ENCODE measurements around the gene MCUB. TPM values are rescaled to one million over a fixed set of nuclear protein-coding genes. Genes with fewer than 3 reads are reported as not detected.

MCUB gene
- total and polyA plus RNA-seq, 5 donors = 10.8 to 25.3 (median 14.8) TPM

GRCh38 chr4:109729718-109730618 is 169.9 kb downstream of the MCUB start, which contains the start of gene PLA2G12A:
TSS of gene PLA2G12A (minus strand) at chr4:109730070. CDS start at chr4:109729809, 261 bp downstream.
- H3K27ac ChIP-seq (ENCODE audit: low read length) = peak within 1 kb of the TSS; percentile 81
- DNase-seq = peak; percentile 64 to 89 (median 87)
- H3K27me3 ChIP-seq (ENCODE audit: control insufficient read depth, insufficient read depth) = no peaks in the 10 kb centered on the region
- no peaks in the 10 kb centered on the region for H3K4me1 ChIP-seq (ENCODE audit: control insufficient read depth, insufficient read depth, low read length)
- no peaks in the 10 kb centered on the region for H3K9me3 ChIP-seq (ENCODE audit: control insufficient read depth, low read length)
- peak within 1 kb of the TSS; percentile 68 for H3K4me3 ChIP-seq (ENCODE audit: low read length)
- WGBS = under 1% methylated on average over 83 of the region's 83 CpGs
- ATAC-seq = peak; percentile 96 to 97
- intact Hi-C loops (cut with DNase I) = no loop called here

- ATAC-seq (no peak), DNase-seq (peak in 1 of 3 donors; percentile 83)
- Histone ChIP-seq H3K27me3 (ENCODE audit: control insufficient read depth, insufficient read depth) (no peaks in the 10 kb centered on the region), H3K27ac (ENCODE audit: low read length) (peak overlapping the region; percentile 81), H3K4me1 (ENCODE audit: control insufficient read depth, insufficient read depth, low read length) (no peaks in the 10 kb centered on the region), H3K4me3 (ENCODE audit: low read length) (peak overlapping the region; percentile 68), H3K9me3 (ENCODE audit: control insufficient read depth, low read length) (no peaks in the 10 kb centered on the region)
- WGBS = 53% methylated on average over 21 of the region's 21 CpGs
- intact Hi-C loops (cut with DNase I) = no loop called here
These were observed 170.8 kb downstream of the MCUB start for GRCh38 chr4:109730619-109731545.

GRCh38 chr4:109733728-109734127 is 173.7 kb downstream of the MCUB start:
- no peak overlapping the region for H3K4me3 ChIP-seq (ENCODE audit: low read length)
- DNase-seq (peak in 1 of 3 donors; percentile 29), ATAC-seq (no peak)
- WGBS = 90% methylated on average over 5 of the region's 5 CpGs
- intact Hi-C loops (cut with DNase I) = no loop called here
- no peak overlapping the region for H3K27ac ChIP-seq (ENCODE audit: low read length)
- H3K9me3 ChIP-seq (ENCODE audit: control insufficient read depth, low read length) = no peaks in the 10 kb centered on the region
- H3K4me1 ChIP-seq (ENCODE audit: control insufficient read depth, insufficient read depth, low read length) = peaks cover 2% of the 10 kb centered on the region
- H3K27me3 ChIP-seq (ENCODE audit: control insufficient read depth, insufficient read depth) = no peaks in the 10 kb centered on the region

- H3K9me3 ChIP-seq (ENCODE audit: control insufficient read depth, low read length) = no peaks in the 10 kb centered on the region
- DNase-seq = no peak
- no peak for ATAC-seq
- H3K4me3 ChIP-seq (ENCODE audit: low read length) = no peak overlapping the region
- WGBS = 66% methylated on average over 7 of the region's 7 CpGs
- intact Hi-C loops (cut with DNase I) = no loop called here
- H3K27me3 ChIP-seq (ENCODE audit: control insufficient read depth, insufficient read depth) = no peaks in the 10 kb centered on the region
- peaks cover 2% of the 10 kb centered on the region for H3K4me1 ChIP-seq (ENCODE audit: control insufficient read depth, insufficient read depth, low read length)
- no peak overlapping the region for H3K27ac ChIP-seq (ENCODE audit: low read length)
These were observed 175.7 kb downstream of the MCUB start for GRCh38 chr4:109735566-109736365.

Other genes starting within 250 kb of the MCUB start
- gene SEC24B, start 126.4 kb upstream of the MCUB start, total RNA-seq = 10 to 100 TPM; 26.6 to 34.3 (median 28.2) TPM
- gene SEC24B, start 126.4 kb upstream of the MCUB start, polyA plus RNA-seq = 9.4 TPM
- gene CASP6, start 143.2 kb downstream of the MCUB start, total RNA-seq = 10 to 100 TPM in 1 of 4 donors, 1 to 10 TPM in 3; 6.5 to 13.4 (median 8.7) TPM
- 9.9 TPM for gene CASP6, start 143.2 kb downstream of the MCUB start, polyA plus RNA-seq
- 10 to 100 TPM; 57.1 to 85.0 (median 62.6) TPM for gene PLA2G12A, start 169.8 kb downstream of the MCUB start, total RNA-seq
- 50.1 TPM for gene PLA2G12A, start 169.8 kb downstream of the MCUB start, polyA plus RNA-seq
- gene CFI, start 241.8 kb downstream of the MCUB start, total RNA-seq = 10 to 100 TPM; 14.8 to 19.5 (median 18.5) TPM
- gene CFI, start 241.8 kb downstream of the MCUB start, polyA plus RNA-seq = 15.0 TPM

Data from right cardiac atrium (tissue), 5 donors.